Measurements from ENCODE around the gene STX12.
"Not testable (repeated sequence)": the region's sequence is repeated elsewhere in the genome, so short reads cannot be mapped to it uniquely, and the experiment has no call there.

STX12 gene

DNA sequence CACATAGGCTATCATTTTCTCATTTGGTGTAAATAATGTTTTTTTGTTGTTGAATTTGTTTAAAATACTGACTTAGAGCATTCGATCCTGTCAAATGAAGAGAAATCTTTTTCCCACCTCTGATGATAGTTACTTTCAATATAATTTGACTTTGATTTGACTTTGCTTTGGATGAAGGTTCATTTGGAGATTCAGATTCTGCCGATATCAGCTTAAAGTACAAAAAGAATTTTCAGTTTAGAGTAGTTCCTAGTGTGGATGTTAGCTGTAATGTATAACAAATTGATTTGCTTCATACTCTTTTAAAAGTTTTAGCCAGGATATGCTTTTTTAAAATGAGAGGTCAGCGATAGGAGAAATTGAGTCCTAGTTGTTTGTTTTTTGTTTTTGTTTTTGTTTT, 9.9 kb downstream of the STX12 start:
- ChIA-PET CTCF (interaction anchor here (0.6 kb wide), 1 partner anchor 1064 kb away, joined by 4 read pairs; no protein-coding TSS in a partner anchor), POLR2A (interaction anchor here (5.6 kb wide), 1 partner anchor 10 kb away, joined by 36 read pairs; the partner anchor contains the start of gene STX12)
- DNase-seq (ENCODE audit: extremely low spot score): no peak
- no peak for TF ChIP-seq FOXK2 (IDR thresholded peaks at IDR 0.05)
- TF ChIP-seq FOXM1 (IDR thresholded peaks at IDR 0.05; ENCODE audit: borderline replicate concordance): no peak
- TF ChIP-seq BHLHE40 (IDR thresholded peaks at IDR 0.05; ENCODE audit: borderline replicate concordance): no peak
- no peak for TF ChIP-seq L3MBTL2 (conservative IDR thresholded peaks at IDR 0.05)
- TF ChIP-seq NFRKB (IDR thresholded peaks at IDR 0.05): no peak
- TF ChIP-seq LEF1 (IDR thresholded peaks at IDR 0.05; ENCODE audit: borderline replicate concordance): no peak
- no peak for TF ChIP-seq HDGF (IDR thresholded peaks at IDR 0.05; ENCODE audit: borderline replicate concordance)
- no peak for TF ChIP-seq SUZ12 (IDR thresholded peaks at IDR 0.05)
- no peak for TF ChIP-seq SP1 (IDR thresholded peaks at IDR 0.05)
- TF ChIP-seq FOXA1 (IDR thresholded peaks at IDR 0.05): no peak
- no peak for TF ChIP-seq TARDBP (IDR thresholded peaks at IDR 0.05)
- no peak for TF ChIP-seq ARNT (IDR thresholded peaks at IDR 0.05)
- TF ChIP-seq PKNOX1 (IDR thresholded peaks at IDR 0.05): no peak
- TF ChIP-seq CTBP1 (IDR thresholded peaks at IDR 0.05; ENCODE audit: borderline replicate concordance): no peak
- TF ChIP-seq ZNF384 (IDR thresholded peaks at IDR 0.05): no peak
- no peak for TF ChIP-seq ELF4 (IDR thresholded peaks at IDR 0.05)

DNA sequence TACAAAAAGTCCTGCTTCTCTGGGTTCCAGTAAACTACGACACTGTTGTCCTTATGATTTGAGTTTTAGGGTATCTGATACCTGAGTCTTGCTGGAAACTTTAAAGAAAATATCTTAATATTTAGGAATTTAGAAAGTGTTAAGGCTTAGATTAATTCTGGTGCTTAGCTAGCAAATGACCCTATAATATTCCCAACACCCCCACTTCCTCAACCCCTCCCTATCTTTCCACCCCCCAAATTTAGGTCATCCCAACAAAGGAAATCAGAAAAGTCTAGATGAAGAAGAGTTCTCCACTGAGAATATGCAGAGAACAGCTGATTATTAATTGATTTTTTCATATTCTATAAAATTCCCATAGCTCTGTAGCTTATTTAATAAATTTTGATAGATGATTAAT, 11.7 kb downstream of the STX12 start:
- no peak for TF ChIP-seq ARNT (IDR thresholded peaks at IDR 0.05)
- no peak for DNase-seq (ENCODE audit: extremely low spot score)
- POLR2A ChIA-PET: interaction anchor here (0.7 to 5.6 kb wide), 2 partner anchors 12 to 100 kb away, joined by 3 to 36 read pairs; partner anchors contain the start of gene STX12
- CTCF ChIA-PET: no interaction called here

DNA sequence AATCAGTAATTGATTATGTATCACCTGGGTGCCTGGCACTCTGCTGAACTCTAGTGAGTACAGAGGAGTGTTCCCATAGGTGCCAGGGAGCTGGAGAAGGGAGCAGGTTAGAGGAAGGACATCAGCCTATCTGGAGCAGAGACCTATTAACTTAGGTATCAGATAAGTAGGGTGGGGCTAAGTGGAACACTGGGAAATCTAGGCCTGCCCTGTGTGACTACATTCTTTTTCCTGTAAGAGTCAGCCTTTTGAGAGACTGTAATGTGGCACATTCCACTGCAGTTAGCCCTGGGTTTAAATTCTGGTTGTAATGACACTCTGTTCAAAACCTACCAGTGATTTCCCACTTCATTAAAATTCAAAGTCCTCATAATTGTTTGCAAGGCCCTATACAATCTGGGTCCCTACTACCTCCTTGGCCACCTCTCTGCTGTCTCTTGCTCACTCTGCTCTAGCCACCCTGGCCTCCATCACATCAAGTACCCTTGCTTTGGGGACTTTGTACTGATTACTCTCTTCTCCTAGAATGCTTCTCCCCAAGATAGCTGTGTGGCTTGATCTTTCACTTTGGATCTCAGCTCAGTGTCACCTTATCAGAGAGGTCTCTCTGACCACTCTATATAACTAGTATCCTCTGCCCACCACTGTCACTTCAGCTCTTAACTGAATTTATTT, 12.9 kb downstream of the STX12 start:
- CTCF ChIA-PET: interaction anchor here (0.6 kb wide), 1 partner anchor 190 kb away, joined by 4 read pairs; no protein-coding TSS in a partner anchor
- DNase-seq (ENCODE audit: extremely low spot score): no peak
- POLR2A ChIA-PET: interaction anchor here (5.6 kb wide), 1 partner anchor 13 kb away, joined by 36 read pairs; the partner anchor contains the start of gene STX12

DNA sequence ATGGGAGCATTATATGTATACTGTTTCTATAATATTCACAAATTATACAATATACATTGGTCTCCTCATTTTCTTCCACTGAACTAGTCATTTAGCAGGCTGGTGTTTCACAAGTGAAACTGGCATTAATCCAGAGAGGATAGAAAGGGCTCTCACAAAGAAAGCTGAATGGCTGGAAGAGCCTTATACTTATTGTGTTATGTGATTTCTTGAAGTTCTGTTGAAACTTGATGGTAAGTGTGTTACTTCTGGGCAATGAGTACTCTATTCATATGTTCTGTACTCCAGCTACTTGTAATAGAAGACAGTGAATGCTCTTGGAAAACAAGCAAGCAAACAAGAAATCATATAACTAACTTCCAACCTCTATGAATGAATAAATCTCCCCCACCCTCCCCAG, 14.9 kb downstream of the STX12 start:
- TF ChIP-seq ZNF384 (IDR thresholded peaks at IDR 0.05) (no peak), BHLHE40 (IDR thresholded peaks at IDR 0.05; ENCODE audit: borderline replicate concordance) (no peak), TARDBP (IDR thresholded peaks at IDR 0.05) (no peak), L3MBTL2 (conservative IDR thresholded peaks at IDR 0.05) (no peak), PKNOX1 (IDR thresholded peaks at IDR 0.05) (no peak), FOXA1 (IDR thresholded peaks at IDR 0.05) (no peak), SUZ12 (IDR thresholded peaks at IDR 0.05) (no peak), NFRKB (IDR thresholded peaks at IDR 0.05) (no peak), LEF1 (IDR thresholded peaks at IDR 0.05; ENCODE audit: borderline replicate concordance) (no peak), ARNT (IDR thresholded peaks at IDR 0.05) (no peak), ELF4 (IDR thresholded peaks at IDR 0.05) (no peak), HDGF (IDR thresholded peaks at IDR 0.05; ENCODE audit: borderline replicate concordance) (no peak), FOXK2 (IDR thresholded peaks at IDR 0.05) (no peak)
- CTCF ChIA-PET: no interaction called here
- no peak for DNase-seq (ENCODE audit: extremely low spot score)
- POLR2A ChIA-PET: no interaction called here

More for the DNA sequence above, 12.9 kb downstream of the STX12 start:
- TF ChIP-seq ZNF384 (IDR thresholded peaks at IDR 0.05) (no peak), FOXM1 (IDR thresholded peaks at IDR 0.05; ENCODE audit: borderline replicate concordance) (no peak), ELF4 (IDR thresholded peaks at IDR 0.05) (no peak), LEF1 (IDR thresholded peaks at IDR 0.05; ENCODE audit: borderline replicate concordance) (no peak), CTBP1 (IDR thresholded peaks at IDR 0.05; ENCODE audit: borderline replicate concordance) (no peak), L3MBTL2 (conservative IDR thresholded peaks at IDR 0.05) (no peak), ARNT (IDR thresholded peaks at IDR 0.05) (no peak), BHLHE40 (IDR thresholded peaks at IDR 0.05; ENCODE audit: borderline replicate concordance) (no peak), FOXA1 (IDR thresholded peaks at IDR 0.05) (no peak), SP1 (IDR thresholded peaks at IDR 0.05) (no peak), TARDBP (IDR thresholded peaks at IDR 0.05) (no peak), FOXK2 (IDR thresholded peaks at IDR 0.05) (no peak), NFRKB (IDR thresholded peaks at IDR 0.05) (no peak), PKNOX1 (IDR thresholded peaks at IDR 0.05) (no peak), HDGF (IDR thresholded peaks at IDR 0.05; ENCODE audit: borderline replicate concordance) (no peak)

- CTCF ChIA-PET: no interaction called here
Observed at GRCh38 chr1:27789540-27790041, 16.6 kb downstream of the STX12 start.

GRCh38 chr1:27790270-27790669, 17.3 kb downstream of the STX12 start:
- CTCF ChIA-PET; DNase-seq (ENCODE audit: extremely low spot score); POLR2A ChIA-PET: not testable (repeated sequence)

More at GRCh38 chr1:27789540-27790041, 16.6 kb downstream of the STX12 start:
- POLR2A ChIA-PET: interaction anchor here (1.4 kb wide), 1 partner anchor 17 kb away, joined by 6 read pairs; the partner anchor contains the start of gene STX12
- no peak for DNase-seq (ENCODE audit: extremely low spot score)
- TF ChIP-seq BHLHE40 (IDR thresholded peaks at IDR 0.05; ENCODE audit: borderline replicate concordance): no peak
- TF ChIP-seq FOXM1 (IDR thresholded peaks at IDR 0.05; ENCODE audit: borderline replicate concordance): no peak
- no peak for TF ChIP-seq SP1 (IDR thresholded peaks at IDR 0.05)
- no peak for TF ChIP-seq L3MBTL2 (conservative IDR thresholded peaks at IDR 0.05)
- no peak for TF ChIP-seq TARDBP (IDR thresholded peaks at IDR 0.05)
- no peak for TF ChIP-seq HDGF (IDR thresholded peaks at IDR 0.05; ENCODE audit: borderline replicate concordance)
- no peak for TF ChIP-seq PKNOX1 (IDR thresholded peaks at IDR 0.05)
- no peak for TF ChIP-seq ELF4 (IDR thresholded peaks at IDR 0.05)
- no peak for TF ChIP-seq SUZ12 (IDR thresholded peaks at IDR 0.05)
- no peak for TF ChIP-seq ARNT (IDR thresholded peaks at IDR 0.05)
- TF ChIP-seq FOXA1 (IDR thresholded peaks at IDR 0.05): no peak
- no peak for TF ChIP-seq ZNF384 (IDR thresholded peaks at IDR 0.05)
- no peak for TF ChIP-seq NFRKB (IDR thresholded peaks at IDR 0.05)
- TF ChIP-seq LEF1 (IDR thresholded peaks at IDR 0.05; ENCODE audit: borderline replicate concordance): no peak
- no peak for TF ChIP-seq CTBP1 (IDR thresholded peaks at IDR 0.05; ENCODE audit: borderline replicate concordance)
- no peak for TF ChIP-seq FOXK2 (IDR thresholded peaks at IDR 0.05)
